Thoracic aorta (tissue), 2 donors: ENCODE measurements around the gene SLC5A10. TPM values are rescaled to one million over a fixed set of nuclear protein-coding genes. Genes with fewer than 3 reads are reported as not detected.

ENCODE experiments used
- ATAC-seq: fragments of 150-250 bp; one replicate; pipeline ENCODE4 v1.8.0; 2017; ENCODE audit warnings: low read depth; ENCODE audit not compliant: insufficient number of reproducible peaks, low FRiP score
- DNase-seq: peaks from one replicate; pipeline ENCODE4 v3.0.0-alpha.2; 2020; ENCODE audit warnings: low spot score
- H3K27ac ChIP-seq, 2 donors: fragments of 200-600 bp; sonication (generic); 1 replicate in 1 of 2; 2 replicates in 1 of 2; pipeline ENCODE4 v1.5.1; 2016; ENCODE audit warnings: mild to moderate bottlenecking in 2 of 2, moderate library complexity in 2 of 2
- H3K27me3 ChIP-seq: fragments of 200-600 bp; sonication (generic); replicated peaks from 2 replicates; pipeline ENCODE4 v1.6.0; 2016; ENCODE audit warnings: mild to moderate bottlenecking; ENCODE audit not compliant: insufficient read depth
- H3K36me3 ChIP-seq: fragments of 200-600 bp; sonication (generic); one replicate; pipeline ENCODE4 v1.5.1; 2016
- H3K4me1 ChIP-seq, 2 donors: fragments of 200-600 bp; sonication (generic); 1 replicate in 1 of 2; 2 replicates in 1 of 2; pipeline versions ENCODE4 v1.5.1 to v1.6.0; 2016; ENCODE audit warnings: low read depth in 2 of 2, mild to moderate bottlenecking in 1 of 2; ENCODE audit not compliant: control insufficient read depth in 1 of 2
- H3K4me3 ChIP-seq: fragments of 200-600 bp; sonication (generic); 2 replicates; pipeline ENCODE4 v1.5.1; 2016; ENCODE audit warnings: mild to moderate bottlenecking
- H3K9me3 ChIP-seq: fragments of 200-600 bp; sonication (generic); 2 replicates; pipeline ENCODE4 v1.5.1; 2016
- total RNA-seq, 2 donors: library from RNA; depleted of rRNA; stranded (reverse); fragments of >200 nt; gene quantifications; one replicate each; pipeline versions ENCODE4 v1.1.0 to v1.2.3, GENCODE V29; 2016
- TF ChIP-seq, protein P1 (sequence below): fragments of 200-600 bp; sonication (generic); IDR thresholded peaks from one replicate; pipeline ENCODE4 v1.5.1; 2019; ENCODE audit warnings: antibody characterized with exemption

SLC5A10 gene
- total RNA-seq, 2 donors from 2014 or later: not detected

DNA sequence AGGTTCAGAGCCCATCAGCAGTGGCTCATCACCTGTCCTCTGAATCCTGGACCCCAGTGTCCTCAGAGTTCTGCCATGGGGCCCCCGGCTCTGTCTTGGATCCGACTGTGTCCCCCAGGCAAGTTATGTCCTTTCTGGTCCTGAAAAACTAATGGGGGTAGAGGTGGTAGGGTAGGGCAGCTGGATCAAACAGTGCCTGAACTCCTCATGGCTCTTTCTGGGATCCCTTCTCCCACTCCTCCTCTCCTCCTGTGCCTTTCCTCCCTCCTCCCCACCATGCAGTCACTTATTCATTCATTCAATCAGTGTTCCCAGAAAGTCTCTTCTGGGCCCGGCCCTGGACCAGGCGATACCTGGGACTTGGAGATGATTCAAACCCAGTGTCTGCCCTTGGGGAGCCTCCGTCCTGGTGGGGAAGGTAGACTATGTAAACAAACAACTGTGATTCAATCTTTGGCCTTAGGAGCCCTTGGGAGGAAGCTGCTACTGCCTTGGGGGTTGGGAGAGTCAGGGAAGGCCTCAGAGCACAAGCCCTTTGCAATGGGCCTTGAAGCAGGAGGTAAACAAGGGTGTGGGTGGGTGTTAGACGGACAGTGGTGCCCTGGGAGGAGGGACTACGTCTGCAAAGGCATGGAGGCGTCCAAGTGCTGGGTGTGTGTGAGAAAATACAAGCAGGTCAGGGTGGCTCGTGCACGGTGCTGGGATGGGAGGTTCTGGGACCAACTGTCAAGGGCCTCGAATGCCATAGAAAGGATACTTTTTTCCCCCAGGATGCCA lies 59.0 kb downstream of the SLC5A10 start:
- no peaks in the 10 kb centered on the region for H3K9me3 ChIP-seq
- H3K4me1 ChIP-seq: no peaks in the 10 kb centered on the region
- H3K27ac ChIP-seq: no peak overlapping the region
- DNase-seq (no peak), ATAC-seq (no peak)
- H3K36me3 ChIP-seq: no peaks in the 10 kb centered on the region
- H3K4me3 ChIP-seq: no peak overlapping the region
- no peaks in the 10 kb centered on the region for H3K27me3 ChIP-seq
- TF ChIP-seq, protein P1, sequence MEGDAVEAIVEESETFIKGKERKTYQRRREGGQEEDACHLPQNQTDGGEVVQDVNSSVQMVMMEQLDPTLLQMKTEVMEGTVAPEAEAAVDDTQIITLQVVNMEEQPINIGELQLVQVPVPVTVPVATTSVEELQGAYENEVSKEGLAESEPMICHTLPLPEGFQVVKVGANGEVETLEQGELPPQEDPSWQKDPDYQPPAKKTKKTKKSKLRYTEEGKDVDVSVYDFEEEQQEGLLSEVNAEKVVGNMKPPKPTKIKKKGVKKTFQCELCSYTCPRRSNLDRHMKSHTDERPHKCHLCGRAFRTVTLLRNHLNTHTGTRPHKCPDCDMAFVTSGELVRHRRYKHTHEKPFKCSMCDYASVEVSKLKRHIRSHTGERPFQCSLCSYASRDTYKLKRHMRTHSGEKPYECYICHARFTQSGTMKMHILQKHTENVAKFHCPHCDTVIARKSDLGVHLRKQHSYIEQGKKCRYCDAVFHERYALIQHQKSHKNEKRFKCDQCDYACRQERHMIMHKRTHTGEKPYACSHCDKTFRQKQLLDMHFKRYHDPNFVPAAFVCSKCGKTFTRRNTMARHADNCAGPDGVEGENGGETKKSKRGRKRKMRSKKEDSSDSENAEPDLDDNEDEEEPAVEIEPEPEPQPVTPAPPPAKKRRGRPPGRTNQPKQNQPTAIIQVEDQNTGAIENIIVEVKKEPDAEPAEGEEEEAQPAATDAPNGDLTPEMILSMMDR: no peak

GRCh38 chr17:19011581-19011980 lies 59.6 kb downstream of the SLC5A10 start:
- no peak for ATAC-seq

GRCh38 chr17:19012171-19013080 lies 60.5 kb downstream of the SLC5A10 start:
- ATAC-seq (no peak), DNase-seq (no peak)
- TF ChIP-seq, protein P1: no peak
- H3K4me1 ChIP-seq: no peaks in the 10 kb centered on the region
- H3K4me3 ChIP-seq: no peak overlapping the region
- no peak overlapping the region for H3K27ac ChIP-seq
- H3K27me3 ChIP-seq: no peaks in the 10 kb centered on the region
- H3K36me3 ChIP-seq: no peaks in the 10 kb centered on the region
- H3K9me3 ChIP-seq: no peaks in the 10 kb centered on the region

More at GRCh38 chr17:19011581-19011980, 59.6 kb downstream of the SLC5A10 start:
- Histone ChIP-seq H3K4me1 (no peaks in the 10 kb centered on the region), H3K4me3 (no peak overlapping the region), H3K27me3 (no peaks in the 10 kb centered on the region), H3K9me3 (no peaks in the 10 kb centered on the region), H3K27ac (no peak overlapping the region), H3K36me3 (no peaks in the 10 kb centered on the region)
- DNase-seq: no peak
- TF ChIP-seq, protein P1: no peak

GRCh38 chr17:19013226-19013625 lies 61.3 kb downstream of the SLC5A10 start:
- no peak for DNase-seq
- H3K36me3 ChIP-seq: no peaks in the 10 kb centered on the region

More at GRCh38 chr17:19013226-19013625, 61.3 kb downstream of the SLC5A10 start:
- Histone ChIP-seq H3K9me3 (no peaks in the 10 kb centered on the region), H3K4me3 (no peak overlapping the region), H3K27ac (no peak overlapping the region), H3K27me3 (no peaks in the 10 kb centered on the region), H3K4me1 (no peaks in the 10 kb centered on the region)
- TF ChIP-seq, protein P1: no peak
- no peak for ATAC-seq
